Ramos (cell line): ENCODE measurements around the gene FKBP8.
"Not testable (repeated sequence)": the region's sequence is repeated elsewhere in the genome, so short reads cannot be mapped to it uniquely, and the experiment has no call there.

Source experiments
- in situ Hi-C: fragments of 300-500 bp; cut with MboI; formaldehyde crosslinking; loops from one replicate; pipeline ENCODE4 v1.14.3; 2022; ENCODE audit warnings: low sequenced_read_pairs; ENCODE audit not compliant: unreplicated experiment

The FKBP8 gene

DNA sequence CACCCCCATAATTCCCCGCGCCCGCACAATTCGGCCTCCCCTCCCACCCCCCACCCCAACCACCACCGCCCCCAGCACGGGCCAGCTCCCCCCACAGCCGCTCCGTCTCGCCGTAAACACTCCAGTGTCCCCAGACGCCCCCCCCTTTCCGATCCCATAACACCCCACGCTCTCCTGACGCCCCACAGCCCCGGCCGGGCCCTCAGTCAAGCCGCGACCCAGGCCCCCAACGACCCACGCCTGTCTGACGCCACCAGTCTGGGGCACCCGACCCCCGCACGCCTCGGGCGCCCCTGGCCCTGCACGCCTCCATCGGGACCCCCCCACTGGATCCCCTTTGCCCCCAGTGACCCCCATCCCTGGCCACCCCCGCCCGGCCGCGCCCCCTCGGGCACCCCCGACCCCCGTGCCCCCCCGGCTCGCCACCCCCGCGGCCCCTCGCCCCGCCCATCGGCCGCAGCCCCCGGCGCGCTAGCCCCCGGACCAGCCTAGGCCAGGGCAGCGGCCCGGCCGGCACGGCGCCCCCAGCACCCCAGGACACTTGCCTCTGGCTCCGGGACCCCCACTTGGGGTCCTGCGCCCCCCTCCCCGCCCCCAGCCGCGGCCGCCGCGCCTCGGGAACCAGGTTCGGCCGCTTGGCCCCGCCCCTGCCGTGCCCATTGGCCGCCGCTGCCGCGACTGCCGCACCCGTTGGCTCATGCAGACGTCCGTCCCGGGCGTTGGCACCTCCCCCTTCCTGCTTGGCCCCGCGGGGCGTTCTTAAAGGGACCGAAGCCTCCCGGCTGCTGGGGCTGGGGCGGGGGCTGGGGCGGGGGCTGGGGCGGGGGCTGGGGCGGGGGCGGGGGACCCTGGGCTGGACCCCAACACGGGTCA lies at the start of gene FKBP8:
TSS of gene FKBP8 (minus strand) at position 633 of the 873 bp plus-strand sequence. CDS start 1,603 bp downstream, outside the sequence.
- in situ Hi-C loops = no loop called here

DNA sequence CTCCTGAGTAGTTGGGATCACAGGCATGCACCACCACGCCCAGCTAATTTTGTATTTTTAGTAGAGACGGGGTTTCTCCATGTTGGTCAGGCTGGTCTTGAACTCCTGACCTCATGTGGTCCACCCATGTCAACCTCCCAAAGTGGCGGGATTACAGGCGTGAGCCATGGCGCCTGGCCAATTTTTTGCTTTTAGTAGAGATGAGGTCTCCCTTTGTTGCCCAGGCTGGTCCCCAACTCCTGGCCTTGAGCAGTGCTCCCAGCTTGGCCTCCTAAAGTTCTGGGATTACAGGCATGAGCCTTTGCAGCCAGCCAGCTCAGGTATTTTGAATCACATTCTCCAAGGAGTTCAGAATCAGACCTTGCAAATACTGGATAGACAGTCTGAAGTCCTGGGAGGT lies 49.4 kb upstream of the FKBP8 start:
- in situ Hi-C loops = not testable (repeated sequence)

DNA sequence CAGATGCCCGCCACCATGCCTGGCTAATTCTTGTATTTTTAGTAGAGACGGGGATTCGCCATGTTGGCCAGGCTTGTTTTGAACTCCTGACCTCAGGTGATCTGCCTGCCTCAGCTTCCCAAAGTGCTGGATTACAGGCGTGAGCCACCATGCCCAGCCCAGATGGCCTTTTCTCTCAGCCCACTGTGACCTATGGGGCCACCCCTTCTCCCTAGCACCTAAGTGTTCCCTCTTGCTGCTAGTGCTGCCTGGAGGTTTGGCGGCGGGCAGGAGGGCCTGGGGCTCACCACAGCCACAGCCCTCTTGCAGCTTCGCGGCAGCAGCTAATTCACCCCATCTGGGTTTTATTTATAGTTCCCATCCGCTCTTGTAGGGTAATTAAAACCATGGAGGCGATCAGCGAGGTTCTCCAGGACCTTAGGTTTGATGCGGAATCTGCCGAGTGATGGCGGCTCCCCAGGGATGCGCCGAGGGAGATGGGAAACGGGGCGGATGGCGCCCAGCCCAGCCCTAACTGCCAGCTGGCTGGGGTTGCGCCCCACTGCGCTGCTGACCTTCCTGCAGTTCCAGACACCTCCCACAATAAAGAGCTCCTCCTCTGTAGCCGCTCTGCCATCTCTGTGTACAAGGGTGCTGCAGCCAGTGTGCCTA lies 48.5 kb upstream of the FKBP8 start:
- in situ Hi-C loops = no loop called here

DNA sequence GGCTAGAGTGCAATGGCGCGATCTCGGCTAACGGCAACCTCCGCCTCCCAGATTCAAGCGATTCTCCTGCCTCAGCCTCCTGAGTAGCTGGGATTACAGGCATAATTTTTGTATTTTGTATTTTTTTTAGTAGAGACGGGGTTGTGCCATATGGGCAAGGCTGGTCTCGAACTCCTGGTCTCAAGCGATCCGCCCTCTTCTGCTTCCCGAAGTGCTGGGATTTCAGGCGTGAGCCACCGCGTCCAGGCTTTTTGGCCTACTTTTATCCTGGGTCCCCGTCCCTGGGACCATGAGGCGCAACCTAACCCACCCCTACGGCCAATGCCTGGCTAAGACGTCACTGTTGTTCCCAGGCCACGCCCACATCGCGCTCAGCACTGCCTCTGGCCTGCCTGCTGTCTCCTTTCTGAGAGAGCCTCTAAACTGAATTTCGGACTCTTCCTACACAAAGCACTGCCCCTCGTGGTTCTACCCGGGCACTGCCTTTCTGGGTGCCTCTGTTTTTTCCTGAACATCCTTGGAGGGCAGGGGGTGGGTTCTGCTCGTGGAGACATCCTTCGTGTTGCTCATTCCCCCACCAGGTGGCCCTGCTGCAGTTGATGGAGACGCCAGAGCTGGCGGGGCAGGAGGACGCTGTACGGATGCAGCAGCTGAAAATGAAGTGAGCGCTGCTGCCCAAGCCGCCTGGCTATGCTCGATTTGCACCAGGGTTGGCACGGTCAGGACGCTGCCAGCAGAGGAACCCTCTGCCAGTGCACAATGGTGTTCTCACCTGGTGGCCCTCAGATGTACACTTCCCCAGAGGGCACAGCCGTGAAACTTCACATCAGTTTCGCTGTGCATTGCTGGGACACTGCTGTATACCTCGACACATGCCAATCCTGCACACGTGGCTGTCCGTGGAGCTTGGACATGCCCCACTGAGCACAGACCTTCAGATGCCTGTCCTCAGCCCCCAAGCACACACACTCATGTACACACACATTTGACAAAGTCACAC lies 47.2 kb upstream of the FKBP8 start:
- in situ Hi-C loops = no loop called here

DNA sequence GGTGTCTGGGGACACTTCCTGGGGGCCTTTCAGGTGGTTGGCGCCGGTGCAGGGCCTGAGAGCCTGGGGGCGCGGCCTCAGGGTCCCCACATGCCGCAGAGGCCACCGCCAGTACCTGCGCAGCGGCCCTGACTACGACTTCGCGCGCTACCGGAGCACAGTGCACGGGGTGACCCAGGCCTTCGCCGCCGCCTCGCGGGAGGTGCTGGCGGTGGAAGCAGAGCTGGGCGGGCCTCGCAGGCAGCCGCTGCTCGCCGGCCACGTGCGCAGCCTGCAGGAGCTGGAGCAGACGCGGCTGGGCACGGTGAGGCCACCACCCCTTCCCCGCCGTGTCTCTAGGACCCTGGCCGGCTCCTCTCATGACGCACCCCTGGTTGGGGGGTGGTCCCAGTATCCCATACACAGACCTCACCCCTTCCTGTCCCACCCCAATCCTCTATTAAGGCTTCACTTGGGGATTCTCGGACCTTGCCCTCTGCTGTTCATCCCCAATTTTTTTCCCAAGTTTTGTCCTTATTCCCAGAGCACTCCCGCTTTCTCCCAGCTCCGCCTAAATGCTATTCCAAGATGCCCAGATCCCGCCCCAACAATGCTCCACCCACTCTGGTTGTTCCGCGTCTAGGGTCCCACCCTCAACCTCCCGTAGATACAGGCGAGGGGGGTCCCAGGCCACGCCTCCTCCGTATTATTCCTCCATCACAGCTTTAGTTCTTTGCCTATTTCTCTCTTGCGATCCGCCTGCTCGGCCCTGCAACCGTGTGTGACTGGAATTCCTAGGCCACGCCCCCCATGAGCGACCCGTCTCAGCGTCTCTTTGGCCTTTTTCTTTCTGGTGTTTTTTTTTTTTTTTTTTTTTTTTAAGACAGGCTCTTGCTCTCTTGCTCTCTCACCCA lies 46.3 kb upstream of the FKBP8 start:
- in situ Hi-C loops = no loop called here

DNA sequence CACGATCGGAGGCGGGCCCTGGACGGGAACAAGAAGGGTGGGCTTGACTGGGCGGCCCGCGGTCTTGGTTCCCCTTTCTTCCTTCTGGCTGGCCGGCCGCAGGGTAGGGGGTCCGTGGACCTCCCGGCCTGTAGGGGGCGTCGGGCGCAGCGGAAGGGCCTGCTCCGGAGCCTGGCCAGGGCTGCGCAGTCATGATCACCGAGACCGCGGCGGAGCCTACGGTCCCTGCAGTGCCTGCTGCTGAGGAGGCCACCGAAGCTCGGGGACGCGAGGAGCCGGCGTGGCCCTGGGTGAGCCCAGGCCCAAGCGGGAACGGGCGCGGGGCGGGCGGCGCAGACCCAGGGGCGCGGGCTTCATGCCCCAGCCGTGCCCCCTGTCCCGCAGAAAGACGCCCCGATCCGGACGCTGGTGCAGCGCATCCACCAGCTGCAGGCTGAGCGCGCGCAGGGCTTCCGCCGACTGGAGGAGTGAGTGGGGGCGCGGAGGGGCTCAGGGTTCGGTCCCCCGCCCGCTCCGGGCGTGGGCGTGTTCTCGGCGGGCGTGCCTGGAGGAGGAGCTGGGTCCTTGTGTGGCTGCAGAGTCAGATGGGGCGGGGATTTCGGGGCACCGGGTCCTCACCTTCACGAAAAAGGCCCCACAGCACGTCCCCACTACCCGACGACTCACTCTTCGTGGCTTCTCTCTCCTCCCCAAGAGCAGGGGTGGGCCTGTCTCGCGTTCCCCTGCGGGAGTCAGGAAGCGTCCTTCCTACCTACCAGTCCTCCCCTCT lies 45.4 kb upstream of the FKBP8 start, which contains the start of gene REX1BD:
TSS of gene REX1BD (plus strand) at position 188 of the 769 bp plus-strand sequence. CDS start at position 192, 4 bp downstream.
- in situ Hi-C loops = no loop called here

DNA sequence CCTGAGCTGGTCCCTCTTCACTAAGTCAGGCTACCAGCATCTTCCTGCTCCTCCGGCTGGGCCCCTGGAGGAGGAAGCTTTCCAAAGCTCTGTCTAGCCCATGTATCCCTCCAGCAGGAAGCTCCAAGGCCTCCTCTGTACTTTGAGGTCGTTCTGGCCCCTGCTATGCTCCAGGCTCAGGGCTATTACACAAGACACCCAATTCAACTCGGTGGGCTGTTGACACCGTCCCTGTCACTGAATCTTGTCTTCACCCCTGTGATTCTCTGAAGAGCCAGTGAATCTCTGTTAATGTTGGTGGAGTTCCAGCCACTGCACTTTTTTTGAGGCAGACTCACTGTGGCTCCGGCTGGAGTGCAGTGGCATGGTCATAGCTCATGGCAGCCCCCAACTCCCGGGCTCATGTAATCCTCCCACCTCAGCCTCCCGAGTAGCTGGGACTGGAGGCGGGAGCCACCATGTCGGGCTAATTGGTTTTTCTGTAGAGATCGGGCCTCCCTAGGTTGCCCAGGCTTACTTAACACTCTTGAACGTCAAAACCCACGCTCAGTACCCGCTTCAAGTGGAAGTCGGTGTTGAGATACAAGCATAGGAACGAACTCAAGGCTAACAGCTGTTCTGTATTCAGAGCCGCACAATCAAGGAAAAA lies 44.7 kb upstream of the FKBP8 start:
- in situ Hi-C loops = no loop called here

DNA sequence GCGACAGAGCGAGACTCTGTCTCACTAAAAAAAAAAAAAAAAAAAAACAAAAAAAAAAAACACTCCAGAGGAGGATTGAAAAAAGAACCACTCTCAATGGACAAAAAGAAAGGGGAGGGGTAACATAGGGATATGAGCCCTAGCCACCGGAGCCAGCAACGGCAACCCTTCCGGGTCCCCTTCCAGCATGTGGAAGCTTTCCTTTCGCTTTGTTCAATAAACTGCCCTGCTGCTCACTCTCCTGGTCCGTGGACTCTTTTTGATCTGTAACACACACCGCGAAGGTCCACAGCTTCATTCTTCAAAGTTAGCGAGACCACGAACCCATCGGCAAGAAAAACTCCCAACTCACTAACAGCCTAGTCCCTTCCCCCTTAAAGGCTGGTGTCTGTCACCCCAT lies 44.2 kb upstream of the FKBP8 start:
- in situ Hi-C loops = no loop called here

DNA sequence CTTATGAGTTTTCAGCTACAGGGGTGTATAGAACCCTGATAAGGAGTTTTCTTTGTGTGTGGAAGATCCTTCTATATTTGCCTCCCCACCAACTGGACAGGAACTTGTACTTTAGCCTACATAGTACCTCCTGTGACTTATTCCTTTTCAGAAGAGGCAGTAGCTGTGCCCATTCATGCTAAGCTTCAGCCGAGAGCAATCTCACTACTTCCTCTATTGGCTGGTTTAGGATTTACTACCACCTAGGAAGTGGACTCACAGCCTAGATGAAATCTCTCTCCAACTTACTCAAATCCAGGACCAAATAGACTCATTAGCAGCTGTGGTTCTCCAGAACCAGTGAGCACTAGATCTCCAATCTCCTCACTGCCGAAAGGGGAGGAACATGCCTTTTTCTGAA lies 42.9 kb upstream of the FKBP8 start:
- in situ Hi-C loops = no loop called here

DNA sequence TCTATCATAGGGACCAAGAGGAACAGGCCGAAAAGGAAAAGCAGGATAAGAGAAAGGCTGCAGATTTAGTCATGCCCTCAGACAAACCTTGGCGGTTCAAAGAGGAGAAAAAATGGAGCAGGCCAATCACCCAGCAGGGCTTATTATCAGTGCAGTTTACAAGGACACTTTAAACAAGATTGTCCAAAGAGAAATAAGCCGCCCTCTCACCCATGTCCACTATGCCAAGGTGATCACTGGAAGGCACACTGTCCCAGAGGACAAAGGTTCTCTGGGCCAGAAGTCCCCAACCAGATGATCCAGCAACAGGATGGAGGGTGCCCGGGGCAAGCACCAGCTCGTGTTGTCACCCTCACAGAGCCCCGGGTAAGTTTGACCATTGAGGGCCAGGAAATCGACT lies 36.9 kb upstream of the FKBP8 start:
- in situ Hi-C loops = no loop called here

DNA sequence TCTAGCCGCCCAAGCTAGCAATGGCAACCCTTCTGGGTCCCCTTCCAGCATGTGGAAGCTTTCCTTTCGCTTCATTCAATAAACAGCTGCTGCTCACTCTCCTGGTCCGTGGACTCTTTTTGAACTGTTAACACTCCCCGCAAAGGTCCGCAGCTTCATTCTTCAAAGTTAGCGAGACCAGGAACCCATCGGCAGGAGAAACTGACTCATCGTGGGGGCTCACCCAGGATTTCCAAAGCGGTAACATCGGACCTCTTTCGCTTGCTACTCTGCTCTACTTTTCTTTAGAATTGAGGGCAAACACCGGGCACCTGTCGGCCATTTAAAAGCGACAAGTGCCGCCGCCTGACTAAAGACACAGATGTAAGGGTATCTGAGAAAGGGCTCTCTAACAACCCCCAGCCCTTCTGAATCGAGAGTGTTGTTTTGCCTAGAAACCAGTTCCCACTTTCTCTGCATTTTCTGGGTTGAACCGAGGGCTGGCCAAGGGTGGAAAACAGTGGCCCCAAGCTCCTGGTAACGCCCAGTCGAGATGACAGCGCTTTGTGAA lies 34.1 kb upstream of the FKBP8 start:
- in situ Hi-C loops = no loop called here

DNA sequence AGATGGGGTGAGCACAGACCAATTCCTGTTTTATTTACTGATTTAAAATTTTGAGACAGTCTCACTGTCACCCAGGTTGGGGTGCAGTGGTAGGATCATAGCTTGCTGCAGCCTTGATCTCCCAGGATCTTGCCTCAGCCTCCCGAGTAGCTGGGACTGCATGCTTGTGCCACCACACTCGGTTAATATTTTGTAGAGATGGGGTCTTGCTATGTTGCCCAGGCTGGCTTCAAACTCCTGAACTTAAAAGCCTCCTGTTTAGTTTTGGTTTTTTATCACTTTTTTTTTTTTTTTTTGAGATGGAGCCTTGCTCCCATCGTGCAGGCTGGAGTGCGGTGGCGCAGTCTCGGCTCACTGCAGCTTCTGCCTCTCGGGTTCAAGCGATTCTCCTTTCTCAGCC lies 33.0 kb upstream of the FKBP8 start:
- in situ Hi-C loops = no loop called here

DNA sequence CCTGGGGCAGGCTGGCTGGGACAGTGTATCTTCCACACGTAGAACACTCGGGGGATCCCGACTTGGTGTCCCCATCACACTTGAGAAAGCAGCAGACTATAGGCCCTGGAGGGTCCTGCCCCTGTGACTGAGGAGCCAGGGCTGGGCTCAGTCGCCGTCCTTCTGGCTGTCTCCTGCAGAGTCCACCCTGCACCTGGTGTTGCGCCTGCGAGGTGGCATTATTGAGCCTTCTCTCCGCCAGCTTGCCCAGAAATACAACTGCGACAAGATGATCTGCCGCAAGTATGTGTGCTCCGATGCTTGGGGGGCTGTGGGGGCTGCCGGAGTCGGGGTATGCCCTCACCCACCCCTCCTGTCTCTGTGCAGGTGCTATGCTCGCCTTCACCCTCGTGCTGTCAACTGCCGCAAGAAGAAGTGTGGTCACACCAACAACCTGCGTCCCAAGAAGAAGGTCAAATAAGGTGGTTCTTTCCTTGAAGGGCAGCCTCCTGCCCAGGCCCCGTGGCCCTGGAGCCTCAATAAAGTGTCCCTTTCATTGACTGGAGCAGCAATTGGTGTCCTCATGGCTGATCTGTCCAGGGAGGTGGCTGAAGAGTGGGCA lies 31.4 kb upstream of the FKBP8 start:
- in situ Hi-C loops = no loop called here

DNA sequence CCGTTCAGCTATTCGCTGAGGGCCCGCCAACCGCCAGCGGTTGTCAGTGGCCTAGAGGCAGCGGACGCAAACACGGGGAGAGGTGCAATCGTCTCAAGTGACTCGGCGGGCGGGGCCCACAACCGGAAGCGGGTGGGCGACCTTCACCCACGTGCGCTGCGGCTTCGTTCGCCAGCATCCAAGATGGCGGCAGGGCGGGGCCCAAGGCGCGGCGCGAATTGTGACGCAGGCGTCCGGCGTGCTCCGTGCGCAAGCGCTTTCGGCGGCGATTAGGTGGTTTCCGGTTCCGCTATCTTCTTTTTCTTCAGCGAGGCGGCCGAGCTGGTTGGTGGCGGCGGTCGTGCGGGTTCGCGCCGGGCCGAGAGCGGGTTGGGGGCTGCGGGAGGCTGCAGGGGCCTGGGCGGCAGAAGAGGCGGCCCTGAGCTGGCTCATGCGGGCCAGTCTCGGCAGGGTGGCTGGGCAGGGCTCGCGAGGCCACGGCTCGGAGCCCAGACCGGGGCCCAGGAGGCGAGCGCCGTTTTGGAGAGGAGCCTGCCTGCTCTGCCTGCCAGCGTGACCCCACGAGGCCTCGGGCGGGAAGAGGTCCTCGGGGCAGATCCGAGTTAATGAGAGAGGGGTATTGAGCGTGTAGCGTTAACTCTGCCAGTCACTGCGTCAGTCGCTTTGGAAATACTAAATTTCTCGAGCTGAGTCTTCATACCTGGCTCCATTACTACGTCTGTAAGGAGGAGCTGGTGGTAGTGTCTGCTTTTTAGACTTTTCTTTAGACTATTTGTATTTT lies 28.4 kb upstream of the FKBP8 start, which contains the start of gene UBA52:
TSS of gene UBA52 (plus strand) at position 294 of the 781 bp plus-strand sequence. CDS start 1,444 bp downstream, outside the sequence.
- in situ Hi-C loops = no loop called here

DNA sequence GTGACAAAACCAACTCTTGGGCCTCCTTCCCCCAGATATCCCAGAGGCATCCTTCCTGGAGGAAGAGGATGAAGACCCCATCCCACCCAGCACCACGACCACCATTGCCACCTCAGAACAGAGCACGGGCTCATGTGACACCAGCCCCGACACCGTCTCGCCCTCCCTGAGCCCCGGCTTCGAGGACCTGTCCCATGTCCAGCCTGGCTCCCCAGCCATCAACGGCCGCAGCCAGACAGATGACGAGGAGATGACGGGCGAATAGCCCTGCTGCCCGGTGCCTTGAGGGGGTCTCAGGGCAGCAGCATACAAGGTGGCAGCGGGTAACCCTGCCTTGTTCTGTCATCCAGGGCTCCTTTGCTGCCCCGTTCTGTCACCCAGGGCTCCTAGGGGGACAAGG lies 25.0 kb upstream of the FKBP8 start:
- in situ Hi-C loops = no loop called here

DNA sequence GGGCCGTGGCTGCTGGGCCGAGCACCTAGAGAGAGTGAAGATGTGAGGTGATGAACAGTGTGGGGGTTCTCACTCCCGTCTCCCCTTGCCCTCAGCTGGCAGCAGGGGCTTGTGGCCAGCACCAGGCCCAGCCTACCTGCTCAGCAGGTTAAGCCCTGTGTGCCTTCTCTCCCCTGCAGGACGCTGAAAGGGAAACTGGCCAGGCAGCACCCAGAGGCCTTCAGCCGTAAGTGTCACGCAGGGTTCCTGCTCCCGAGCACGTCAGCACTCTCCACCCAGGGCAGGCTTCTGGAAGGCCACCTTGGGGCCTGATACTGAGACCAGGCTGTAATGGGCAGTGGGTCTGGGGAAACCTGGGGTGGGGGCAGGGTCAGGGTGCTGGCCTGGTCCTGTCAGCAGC lies 23.6 kb upstream of the FKBP8 start:
- in situ Hi-C loops = no loop called here

DNA sequence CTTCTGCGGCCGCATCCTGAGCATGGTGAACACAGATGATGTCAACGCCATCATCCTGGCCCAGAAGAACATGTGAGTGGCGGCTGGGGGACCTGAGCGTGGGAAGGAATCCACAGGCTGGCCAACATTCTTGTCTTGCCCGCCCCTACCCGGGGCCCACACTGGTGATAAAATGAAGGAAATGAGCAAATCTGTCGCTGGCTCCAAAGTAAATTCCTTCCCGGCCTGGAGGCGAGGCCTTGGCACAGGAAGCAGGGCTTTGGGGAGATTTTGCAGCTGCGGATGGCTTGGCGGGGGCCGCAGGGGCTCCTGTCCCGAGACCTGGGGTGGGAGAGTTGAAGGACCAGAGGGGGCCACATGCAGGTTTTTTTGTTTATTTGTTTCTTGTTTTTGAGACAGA lies 18.7 kb upstream of the FKBP8 start:
- in situ Hi-C loops = no loop called here
